Prostate gland (tissue), 2 donors: ENCODE data around the gene HRAS.

ENCODE experiments used
- CTCF ChIP-seq, 4 experiments: fragments of 200-600 bp in 2 of 4; fragments of 450-650 bp in 2 of 4; sonication (generic) in 2 of 4; IDR thresholded peaks; 1 replicate in 3 of 4; 2 replicates in 1 of 4; pipeline ENCODE4 v1.5.1; 2016 to 2019; ENCODE audit warnings: antibody characterized with exemption in 4 of 4, mild to moderate bottlenecking in 2 of 4, moderate library complexity in 2 of 4
- POLR2AphosphoS5 ChIP-seq: sonication (generic); formaldehyde crosslinking; IDR thresholded peaks from one replicate; pipeline ENCODE4 v1.6.1; 2017; ENCODE audit warnings: antibody characterized with exemption

GRCh38 chr11:551596-551995, 16.2 kb upstream of the HRAS start:
- TF ChIP-seq POLR2AphosphoS5 (no peak), CTCF (IDR thresholded peaks at IDR 0.05) (no peak)
